ENCODE data around the gene PDE3B. TPM values are rescaled to one million over a fixed set of nuclear protein-coding genes. Genes with fewer than 3 reads are reported as not detected.

The PDE3B gene
- polyA plus RNA-seq, 1 donor (not counting 4 experiments of a cell fraction or from before 2014, with no cell fraction given): 0.01 TPM

DNA sequence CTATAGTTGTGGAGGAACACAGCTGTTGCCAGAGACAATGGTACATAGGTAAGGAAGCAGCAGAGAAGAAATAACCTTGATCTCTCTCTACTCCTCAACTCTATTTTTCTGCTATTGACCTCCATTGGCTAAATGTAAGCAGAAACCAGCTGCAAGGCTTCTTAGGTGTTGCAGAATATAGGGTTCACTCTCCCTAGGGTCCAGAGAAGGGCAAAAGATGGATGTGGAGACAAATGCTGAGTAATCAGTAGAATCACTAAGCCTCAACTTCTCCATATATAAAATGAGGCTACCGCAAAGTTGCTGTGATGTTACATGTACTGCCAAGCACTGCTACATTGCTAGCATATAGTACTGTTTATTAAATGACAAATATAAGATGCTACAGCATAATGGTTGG, 120.6 kb downstream of the PDE3B start:
- H3K4me1 ChIP-seq (ENCODE audit: control insufficient read depth, extremely low read depth, insufficient read depth, low read length): peaks cover 4% of the 10 kb centered on the region
- no peaks in the 10 kb centered on the region for H3K36me3 ChIP-seq (ENCODE audit: control insufficient read depth in 2 of 2, extremely low read depth in 1 of 2, insufficient read depth in 2 of 2, low read length in 2 of 2)
- H3K9me3 ChIP-seq (ENCODE audit: control insufficient read depth, low read depth, low read length): no peaks in the 10 kb centered on the region
- no peaks in the 10 kb centered on the region for H4K20me1 ChIP-seq (ENCODE audit: control insufficient read depth, extremely low read depth, insufficient read depth, low read length)
- H3K9me1 ChIP-seq (ENCODE audit: control insufficient read depth, extremely low read depth, insufficient read depth, low read length): no peaks in the 10 kb centered on the region
- H3K4me3 ChIP-seq (ENCODE audit: control insufficient read depth in 2 of 3, extremely low read depth in 1 of 3, insufficient read depth in 2 of 3, low read depth in 1 of 3, low read length in 3 of 3): no peak overlapping the region
- dilution Hi-C loops (cut with MboI; ENCODE audit: extremely low pct_ligation_motif_present, low sequenced_read_pairs): no loop called here
- H3K9ac ChIP-seq (ENCODE audit: control insufficient read depth, extremely low read depth, insufficient read depth, low read length): no peak overlapping the region
- no peak for DNase-seq (ENCODE audit: low read depth, low spot score)
- no peak for FAIRE-seq
- H3K79me2 ChIP-seq (ENCODE audit: control insufficient read depth, insufficient read depth, low read length): no peaks in the 10 kb centered on the region
- TF ChIP-seq, protein P1, sequence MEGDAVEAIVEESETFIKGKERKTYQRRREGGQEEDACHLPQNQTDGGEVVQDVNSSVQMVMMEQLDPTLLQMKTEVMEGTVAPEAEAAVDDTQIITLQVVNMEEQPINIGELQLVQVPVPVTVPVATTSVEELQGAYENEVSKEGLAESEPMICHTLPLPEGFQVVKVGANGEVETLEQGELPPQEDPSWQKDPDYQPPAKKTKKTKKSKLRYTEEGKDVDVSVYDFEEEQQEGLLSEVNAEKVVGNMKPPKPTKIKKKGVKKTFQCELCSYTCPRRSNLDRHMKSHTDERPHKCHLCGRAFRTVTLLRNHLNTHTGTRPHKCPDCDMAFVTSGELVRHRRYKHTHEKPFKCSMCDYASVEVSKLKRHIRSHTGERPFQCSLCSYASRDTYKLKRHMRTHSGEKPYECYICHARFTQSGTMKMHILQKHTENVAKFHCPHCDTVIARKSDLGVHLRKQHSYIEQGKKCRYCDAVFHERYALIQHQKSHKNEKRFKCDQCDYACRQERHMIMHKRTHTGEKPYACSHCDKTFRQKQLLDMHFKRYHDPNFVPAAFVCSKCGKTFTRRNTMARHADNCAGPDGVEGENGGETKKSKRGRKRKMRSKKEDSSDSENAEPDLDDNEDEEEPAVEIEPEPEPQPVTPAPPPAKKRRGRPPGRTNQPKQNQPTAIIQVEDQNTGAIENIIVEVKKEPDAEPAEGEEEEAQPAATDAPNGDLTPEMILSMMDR (optimal IDR thresholded peaks at IDR 0.05 in 1 of 3, IDR thresholded peaks at IDR 0.05 in 1 of 3, conservative IDR thresholded peaks at IDR 0.05 in 1 of 3; ENCODE audit: extremely low read depth in 1 of 3, insufficient read depth in 2 of 3, low read length in 3 of 3): no peak
- no peak for TF ChIP-seq EZH2 (IDR thresholded peaks at IDR 0.05; ENCODE audit: low read length)
- H2AFZ ChIP-seq (ENCODE audit: control insufficient read depth, low read length): no peak overlapping the region
- H3K4me2 ChIP-seq (ENCODE audit: control insufficient read depth, extremely low read depth, insufficient read depth, low read depth, low read length): no peak overlapping the region
- H3K27ac ChIP-seq (ENCODE audit: control insufficient read depth, insufficient read depth, low read length): no peak overlapping the region
- peaks cover 11% of the 10 kb centered on the region for H3K27me3 ChIP-seq (ENCODE audit: control insufficient read depth, extremely low read depth, insufficient read depth, low read length)

DNA sequence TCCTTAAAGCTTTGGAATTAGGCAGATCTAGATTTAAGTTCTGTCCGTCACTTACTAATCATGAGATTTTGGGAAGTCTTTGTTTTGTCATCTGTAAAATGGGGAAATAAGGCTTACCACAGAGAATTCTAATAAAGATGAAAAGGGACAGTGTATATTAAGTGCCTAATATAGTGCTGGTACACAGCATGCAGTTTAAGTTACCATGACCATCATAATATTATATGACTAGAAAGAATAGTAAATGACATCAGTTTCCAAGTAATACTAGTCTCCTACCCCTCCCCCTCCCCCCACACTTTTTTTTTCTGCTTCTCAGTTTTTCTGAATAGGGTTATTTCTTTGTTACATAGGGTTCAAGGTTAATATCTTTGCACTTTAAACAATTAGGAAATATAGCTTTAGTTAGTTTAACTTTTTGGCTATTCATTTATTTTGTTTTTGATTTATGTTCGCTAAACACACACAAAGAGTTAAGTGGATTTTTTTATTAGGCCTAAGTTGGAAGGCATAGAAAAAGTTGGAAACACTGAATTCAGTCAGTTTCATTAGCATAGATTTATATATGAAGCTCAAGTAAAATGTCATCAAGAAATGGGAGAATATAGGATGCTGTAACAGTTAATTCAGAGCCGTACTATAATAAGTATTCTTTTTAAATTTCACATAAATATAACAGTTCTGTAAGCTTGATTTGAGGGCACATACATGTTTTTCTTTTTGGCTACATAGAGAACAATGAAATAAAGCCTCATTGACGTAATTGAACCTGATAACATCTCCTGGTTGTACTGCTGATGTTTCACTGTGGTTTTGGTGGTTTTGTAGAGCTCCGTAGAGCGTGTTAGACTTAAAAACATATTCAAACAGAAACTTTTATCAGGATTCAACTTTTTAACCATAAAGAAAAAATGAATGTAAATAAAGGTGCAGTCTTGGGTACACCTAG, 121.2 kb downstream of the PDE3B start:
- FAIRE-seq (no peak), DNase-seq (ENCODE audit: low read depth, low spot score) (no peak)
- Histone ChIP-seq H4K20me1 (ENCODE audit: control insufficient read depth, extremely low read depth, insufficient read depth, low read length) (no peaks in the 10 kb centered on the region), H3K4me1 (ENCODE audit: control insufficient read depth, extremely low read depth, insufficient read depth, low read length) (peaks cover 4% of the 10 kb centered on the region), H3K4me3 (ENCODE audit: control insufficient read depth in 2 of 3, extremely low read depth in 1 of 3, insufficient read depth in 2 of 3, low read depth in 1 of 3, low read length in 3 of 3) (no peak overlapping the region), H3K9me3 (ENCODE audit: control insufficient read depth, low read depth, low read length) (no peaks in the 10 kb centered on the region), H2AFZ (ENCODE audit: control insufficient read depth, low read length) (no peak overlapping the region), H3K27me3 (ENCODE audit: control insufficient read depth, extremely low read depth, insufficient read depth, low read length) (peaks cover 6% of the 10 kb centered on the region), H3K79me2 (ENCODE audit: control insufficient read depth, insufficient read depth, low read length) (no peaks in the 10 kb centered on the region), H3K27ac (ENCODE audit: control insufficient read depth, insufficient read depth, low read length) (no peak overlapping the region), H3K9ac (ENCODE audit: control insufficient read depth, extremely low read depth, insufficient read depth, low read length) (no peak overlapping the region), H3K36me3 (ENCODE audit: control insufficient read depth in 2 of 2, extremely low read depth in 1 of 2, insufficient read depth in 2 of 2, low read length in 2 of 2) (no peaks in the 10 kb centered on the region), H3K9me1 (ENCODE audit: control insufficient read depth, extremely low read depth, insufficient read depth, low read length) (no peaks in the 10 kb centered on the region), H3K4me2 (ENCODE audit: control insufficient read depth, extremely low read depth, insufficient read depth, low read depth, low read length) (no peak overlapping the region)
- TF ChIP-seq, protein P1 (optimal IDR thresholded peaks at IDR 0.05 in 1 of 3, IDR thresholded peaks at IDR 0.05 in 1 of 3, conservative IDR thresholded peaks at IDR 0.05 in 1 of 3; ENCODE audit: extremely low read depth in 1 of 3, insufficient read depth in 2 of 3, low read length in 3 of 3): no peak
- dilution Hi-C loops (cut with MboI; ENCODE audit: extremely low pct_ligation_motif_present, low sequenced_read_pairs): no loop called here

Data from keratinocyte (primary cell).